PC-9 (cell line): ENCODE data around the gene FZD8. TPM values are rescaled to one million over a fixed set of nuclear protein-coding genes. Genes with fewer than 3 reads are reported as not detected.

ENCODE experiments used
- BruUV-seq: library from RNA; stranded (reverse); fragments of 400-500 nt; replicated peaks from 2 replicates; lab custom pipeline; 2021; lab: Mats Ljungman, UMichigan
- CTCF ChIA-PET: fragments of 300-600 bp; sonication (Branson Sonifier 250); formaldehyde crosslinking; loops from one replicate; lab custom pipeline; 2022; ENCODE audit warnings: antibody characterized with exemption; lab: Charles Lee
- POLR2A ChIA-PET: fragments of 300-600 bp; sonication (Branson Sonifier 250); formaldehyde crosslinking; loops from one replicate; lab custom pipeline; 2022; ENCODE audit warnings: antibody characterized with exemption; ENCODE audit not compliant: unreplicated experiment; lab: Charles Lee
- DNase-seq, 2 experiments: peaks; one replicate each; pipeline versions ENCODE4 v3.0.0 to v3.0.0-alpha.2; 2015 to 2022; ENCODE audit warnings: mixed read lengths in 1 of 2
- H2AFZ ChIP-seq: fragments of 200-600 bp; sonication (generic); 2 replicates; pipeline ENCODE4 v1.8.1; 2017; ENCODE audit warnings: antibody characterized with exemption
- H3F3A ChIP-seq: fragments of 200-600 bp; sonication (generic); 2 replicates; pipeline ENCODE4 v1.8.1; 2017; ENCODE audit warnings: antibody characterized with exemption, mild to moderate bottlenecking, low read depth; ENCODE audit not compliant: insufficient read depth
- H3K27ac ChIP-seq: fragments of 200-600 bp; sonication (generic); 2 replicates; pipeline ENCODE4 v1.6.1; 2016; ENCODE audit warnings: mixed run types
- H3K27me3 ChIP-seq: fragments of 200-600 bp; sonication (generic); 2 replicates; pipeline ENCODE4 v1.6.1; 2016; ENCODE audit warnings: low read depth, mixed run types; ENCODE audit not compliant: insufficient read depth
- H3K36me3 ChIP-seq: fragments of 200-600 bp; sonication (generic); 2 replicates; pipeline ENCODE4 v1.6.1; 2016; ENCODE audit warnings: low read depth, mixed run types
- H3K4me1 ChIP-seq: fragments of 200-600 bp; sonication (generic); replicated peaks from 2 replicates; pipeline ENCODE4 v1.6.1; 2016; ENCODE audit warnings: mixed run types; ENCODE audit not compliant: insufficient read depth
- H3K4me2 ChIP-seq: fragments of 200-600 bp; sonication (generic); 2 replicates; pipeline ENCODE4 v1.6.1; 2017; ENCODE audit warnings: mixed run types
- H3K4me3 ChIP-seq: fragments of 200-600 bp; sonication (generic); 2 replicates; pipeline ENCODE4 v1.6.1; 2016; ENCODE audit warnings: mixed run types
- H3K79me2 ChIP-seq: fragments of 200-600 bp; sonication (generic); 2 replicates; pipeline ENCODE4 v1.6.1; 2017; ENCODE audit warnings: low read depth, mixed run types
- H3K9me2 ChIP-seq: fragments of 200-600 bp; sonication (generic); 2 replicates; pipeline ENCODE4 v1.8.1; 2017; ENCODE audit warnings: mild to moderate bottlenecking; ENCODE audit not compliant: insufficient read depth
- H3K9me3 ChIP-seq: fragments of 200-600 bp; sonication (generic); 2 replicates; pipeline ENCODE4 v1.8.1; 2016; ENCODE audit warnings: low read depth; ENCODE audit not compliant: insufficient read depth
- H4K20me1 ChIP-seq: fragments of 200-600 bp; sonication (generic); 2 replicates; pipeline ENCODE4 v1.8.1; 2017; ENCODE audit not compliant: insufficient read depth
- EZH2 ChIP-seq: fragments of 200-600 bp; sonication (generic); IDR thresholded peaks from 2 replicates; pipeline ENCODE4 v1.8.0; 2017; ENCODE audit warnings: antibody characterized with exemption, low read depth
- intact Hi-C: fragments of 100-400 bp; cut with micrococcal nuclease; formaldehyde crosslinking; loops from one replicate; pipeline ENCODE4 v1.10.0; 2022; ENCODE audit not compliant: unreplicated experiment
- total RNA-seq: library from RNA; stranded (reverse); gene quantifications from 2 replicates; pipeline ENCODE4 v1.2.3, GENCODE V29; 2021
- TF ChIP-seq, protein P1 (sequence below): fragments of 200-600 bp; sonication (generic); conservative IDR thresholded peaks from 2 replicates; pipeline ENCODE4 v1.6.1; 2017; ENCODE audit warnings: mixed run types, antibody characterized with exemption, mild to moderate bottlenecking, moderate library complexity

The FZD8 gene
- total RNA-seq, 1 experiment from 2014 or later = not detected

- no peaks in the 10 kb centered on the region for H3K36me3 ChIP-seq
- H3K79me2 ChIP-seq = no peaks in the 10 kb centered on the region
- H3K27me3 ChIP-seq = peaks cover 17% of the 10 kb centered on the region
- no TSS peak for BruUV-seq
- ChIA-PET CTCF (no interaction called here), POLR2A (no interaction called here)
- TF ChIP-seq EZH2 = no peak
- TF ChIP-seq, protein P1, sequence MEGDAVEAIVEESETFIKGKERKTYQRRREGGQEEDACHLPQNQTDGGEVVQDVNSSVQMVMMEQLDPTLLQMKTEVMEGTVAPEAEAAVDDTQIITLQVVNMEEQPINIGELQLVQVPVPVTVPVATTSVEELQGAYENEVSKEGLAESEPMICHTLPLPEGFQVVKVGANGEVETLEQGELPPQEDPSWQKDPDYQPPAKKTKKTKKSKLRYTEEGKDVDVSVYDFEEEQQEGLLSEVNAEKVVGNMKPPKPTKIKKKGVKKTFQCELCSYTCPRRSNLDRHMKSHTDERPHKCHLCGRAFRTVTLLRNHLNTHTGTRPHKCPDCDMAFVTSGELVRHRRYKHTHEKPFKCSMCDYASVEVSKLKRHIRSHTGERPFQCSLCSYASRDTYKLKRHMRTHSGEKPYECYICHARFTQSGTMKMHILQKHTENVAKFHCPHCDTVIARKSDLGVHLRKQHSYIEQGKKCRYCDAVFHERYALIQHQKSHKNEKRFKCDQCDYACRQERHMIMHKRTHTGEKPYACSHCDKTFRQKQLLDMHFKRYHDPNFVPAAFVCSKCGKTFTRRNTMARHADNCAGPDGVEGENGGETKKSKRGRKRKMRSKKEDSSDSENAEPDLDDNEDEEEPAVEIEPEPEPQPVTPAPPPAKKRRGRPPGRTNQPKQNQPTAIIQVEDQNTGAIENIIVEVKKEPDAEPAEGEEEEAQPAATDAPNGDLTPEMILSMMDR = no peak
- H3K4me3 ChIP-seq = no peak overlapping the region
- intact Hi-C loops = loop anchor here (5.0 kb wide), 1 partner anchor 1242 kb away; no protein-coding TSS in a partner anchor
- no peaks in the 10 kb centered on the region for H3F3A ChIP-seq
- H3K4me1 ChIP-seq = no peaks in the 10 kb centered on the region
- H4K20me1 ChIP-seq = no peaks in the 10 kb centered on the region
- no peak overlapping the region for H3K4me2 ChIP-seq
- no peak overlapping the region for H3K27ac ChIP-seq
- H2AFZ ChIP-seq = no peak overlapping the region
- no peak for DNase-seq
- H3K9me3 ChIP-seq = no peaks in the 10 kb centered on the region
- no peaks in the 10 kb centered on the region for H3K9me2 ChIP-seq
These were observed 2.2 kb downstream of the FZD8 start for GRCh38 chr10:35639728-35640401.

GRCh38 chr10:35639021-35639727 is 2.9 kb downstream of the FZD8 start:
- ChIA-PET POLR2A (no interaction called here), CTCF (no interaction called here)
- Histone ChIP-seq H3K36me3 (no peaks in the 10 kb centered on the region), H3K27ac (no peak overlapping the region), H3K4me3 (no peak overlapping the region), H3F3A (no peaks in the 10 kb centered on the region), H3K9me3 (no peaks in the 10 kb centered on the region), H3K9me2 (no peaks in the 10 kb centered on the region), H3K4me2 (no peak overlapping the region), H4K20me1 (no peaks in the 10 kb centered on the region), H3K79me2 (no peaks in the 10 kb centered on the region), H3K27me3 (peaks cover 10% of the 10 kb centered on the region), H3K4me1 (no peaks in the 10 kb centered on the region), H2AFZ (no peak overlapping the region)
- TF ChIP-seq, protein P1 = no peak
- DNase-seq = no peak
- no TSS peak for BruUV-seq
- intact Hi-C loops = loop anchor here (5.0 kb wide), 1 partner anchor 1243 kb away; no protein-coding TSS in a partner anchor

DNA sequence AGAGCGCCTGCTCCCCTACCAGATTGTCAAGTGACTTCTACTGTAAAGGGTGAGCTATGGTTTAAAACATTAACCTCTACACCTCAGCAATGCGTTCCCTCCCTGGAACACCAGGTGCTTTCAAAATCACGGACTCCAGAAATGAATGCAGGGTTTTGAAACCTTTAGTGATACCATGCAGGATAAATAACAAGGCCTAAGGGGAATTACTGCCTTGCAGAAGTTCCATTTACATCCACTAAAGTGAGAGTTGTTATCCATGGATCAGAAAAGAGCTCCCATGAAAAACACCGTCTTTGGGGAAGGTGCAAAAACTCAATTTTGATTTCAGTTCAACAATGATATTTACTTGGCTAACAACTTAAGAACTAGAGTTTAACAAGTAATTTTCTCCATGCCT is 4.0 kb downstream of the FZD8 start:
- Histone ChIP-seq H3K9me3 (no peaks in the 10 kb centered on the region), H2AFZ (no peak overlapping the region), H3F3A (no peaks in the 10 kb centered on the region), H4K20me1 (no peaks in the 10 kb centered on the region), H3K36me3 (no peaks in the 10 kb centered on the region), H3K4me3 (no peak overlapping the region), H3K27ac (no peak overlapping the region), H3K4me2 (no peak overlapping the region), H3K27me3 (peaks cover 5% of the 10 kb centered on the region; the same call in 1 of the 2 replicates), H3K4me1 (no peaks in the 10 kb centered on the region), H3K9me2 (no peaks in the 10 kb centered on the region), H3K79me2 (no peaks in the 10 kb centered on the region)
- DNase-seq = no peak
- no TSS peak for BruUV-seq
- intact Hi-C loops = loop anchor here (5.0 kb wide), 1 partner anchor 1244 kb away; no protein-coding TSS in a partner anchor
- TF ChIP-seq, protein P1 = no peak
- TF ChIP-seq EZH2 = no peak
- POLR2A ChIA-PET = no interaction called here
- CTCF ChIA-PET = interaction anchor here (0.8 kb wide), 1 partner anchor 1243 kb away, joined by 3 read pairs; no protein-coding TSS in a partner anchor
